GM18907 (cell line): Measurements from ENCODE around the gene TMF1.

Experiments used
- ATAC-seq: cut with Tn5 transposase; IDR thresholded peaks from one replicate; pipeline ENCODE4 v1.9.1; 2021; ENCODE audit warnings: mild to moderate bottlenecking, moderate library complexity; ENCODE audit not compliant: unreplicated experiment

The TMF1 gene

GRCh38 chr3:69013253-69014021 is 38.7 kb downstream of the TMF1 start, which contains the start of gene EOGT:
Gene EOGT (minus strand): TSS chr3:69013684. CDS start chr3:69009846, 3,838 bp downstream.
- peak; percentile 88 for ATAC-seq

GRCh38 chr3:69012800-69013252 is 39.3 kb downstream of the TMF1 start:
- ATAC-seq: peak; percentile 61

GRCh38 chr3:69012100-69012799 is 39.9 kb downstream of the TMF1 start:
- no peak for ATAC-seq

GRCh38 chr3:69011096-69011730 is 40.9 kb downstream of the TMF1 start:
- ATAC-seq: no peak

GRCh38 chr3:69009559-69010410 is 42.3 kb downstream of the TMF1 start:
- no peak for ATAC-seq

- ATAC-seq: no peak
Observed at GRCh38 chr3:69008980-69009379, 43.2 kb downstream of the TMF1 start.

- ATAC-seq: no peak
Observed at GRCh38 chr3:69005791-69006482, 46.2 kb downstream of the TMF1 start.

- no peak for ATAC-seq
Observed at GRCh38 chr3:69005071-69005790, 46.9 kb downstream of the TMF1 start.

GRCh38 chr3:69004138-69004537 is 48.0 kb downstream of the TMF1 start:
- no peak for ATAC-seq

GRCh38 chr3:68999605-69000004 is 52.5 kb downstream of the TMF1 start:
- no peak for ATAC-seq

- ATAC-seq: no peak
Observed at GRCh38 chr3:68999158-68999557, 53.0 kb downstream of the TMF1 start.

GRCh38 chr3:68997887-68998286 is 54.2 kb downstream of the TMF1 start:
- ATAC-seq: no peak

- no peak for ATAC-seq
Observed at GRCh38 chr3:68996356-68996995, 55.7 kb downstream of the TMF1 start.

GRCh38 chr3:68988740-68989139 is 63.4 kb downstream of the TMF1 start:
- ATAC-seq: no peak

- no peak for ATAC-seq
Observed at GRCh38 chr3:68987322-68987721, 64.8 kb downstream of the TMF1 start.

- peak; percentile 48 for ATAC-seq
Observed at GRCh38 chr3:68986496-68987208, 65.5 kb downstream of the TMF1 start.

GRCh38 chr3:68985146-68985790 is 66.9 kb downstream of the TMF1 start:
- ATAC-seq: no peak

GRCh38 chr3:68984011-68984530 is 68.1 kb downstream of the TMF1 start:
- ATAC-seq: no peak
